Mesothelial cell of epicardium (in vitro differentiated cells): ENCODE measurements around the gene GIMAP4. TPM values are rescaled to one million over a fixed set of nuclear protein-coding genes. Genes with fewer than 3 reads are reported as not detected.

Experiments
- DNase-seq, 2 experiments: peaks; one replicate each; pipeline ENCODE4 v3.0.0; 2021; ENCODE audit warnings: low spot score in 2 of 2; ENCODE audit not compliant: unreplicated experiment in 2 of 2
- H3K27ac Mint-ChIP-seq: 2 replicates; pipeline ENCODE4 v1.8.0; 2021; ENCODE audit warnings: mixed read lengths
- H3K27me3 Mint-ChIP-seq: 2 replicates; pipeline ENCODE4 v1.8.0; 2021; ENCODE audit warnings: low read depth, mixed read lengths
- H3K36me3 Mint-ChIP-seq: 2 replicates; pipeline ENCODE4 v1.8.0; 2021; ENCODE audit warnings: mixed read lengths
- H3K4me1 Mint-ChIP-seq: 2 replicates; pipeline ENCODE4 v1.8.0; 2021; ENCODE audit warnings: mixed read lengths
- H3K4me3 Mint-ChIP-seq: 2 replicates; pipeline ENCODE4 v1.8.0; 2021; ENCODE audit warnings: mild to moderate bottlenecking, moderate library complexity, mixed read lengths
- H3K9me3 Mint-ChIP-seq: 2 replicates; pipeline ENCODE4 v1.8.0; 2021; ENCODE audit warnings: mixed read lengths
- total RNA-seq: library from RNA; stranded (reverse); gene quantifications from 3 replicates; pipeline ENCODE4 v1.2.1, GENCODE V29; 2021
- TF ChIP-seq, protein P1 (sequence below): fragments of 200-600 bp; sonication (generic); IDR thresholded peaks from one replicate; pipeline ENCODE4 v1.5.0; 2021; ENCODE audit warnings: antibody characterized with exemption; ENCODE audit not compliant: unreplicated experiment

The GIMAP4 gene
- total RNA-seq, 1 donor from 2014 or later, result not detected

DNA sequence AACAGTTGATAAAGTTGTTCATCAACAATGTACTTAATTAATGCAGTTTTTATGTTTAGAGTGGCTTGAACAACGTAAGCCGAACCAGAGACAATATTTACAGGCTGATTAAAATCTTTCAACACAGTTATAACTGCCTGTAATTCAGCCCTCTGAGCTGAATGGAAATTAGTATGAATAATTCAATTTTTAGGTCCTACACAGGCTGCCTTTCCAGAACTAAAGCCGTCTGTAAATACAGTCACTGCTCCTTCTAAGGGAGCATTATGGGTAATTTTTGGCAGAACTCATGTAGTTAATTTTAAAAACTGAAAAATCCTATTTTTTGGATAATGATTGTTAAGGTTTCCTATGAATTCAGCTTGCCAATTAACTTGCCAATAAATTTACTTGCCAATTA is 2.6 kb upstream of the GIMAP4 start:
- H3K27me3 Mint-ChIP-seq, result no peaks in the 10 kb centered on the region
- no peak overlapping the region for H3K27ac Mint-ChIP-seq
- H3K36me3 Mint-ChIP-seq, result no peaks in the 10 kb centered on the region
- TF ChIP-seq, protein P1, sequence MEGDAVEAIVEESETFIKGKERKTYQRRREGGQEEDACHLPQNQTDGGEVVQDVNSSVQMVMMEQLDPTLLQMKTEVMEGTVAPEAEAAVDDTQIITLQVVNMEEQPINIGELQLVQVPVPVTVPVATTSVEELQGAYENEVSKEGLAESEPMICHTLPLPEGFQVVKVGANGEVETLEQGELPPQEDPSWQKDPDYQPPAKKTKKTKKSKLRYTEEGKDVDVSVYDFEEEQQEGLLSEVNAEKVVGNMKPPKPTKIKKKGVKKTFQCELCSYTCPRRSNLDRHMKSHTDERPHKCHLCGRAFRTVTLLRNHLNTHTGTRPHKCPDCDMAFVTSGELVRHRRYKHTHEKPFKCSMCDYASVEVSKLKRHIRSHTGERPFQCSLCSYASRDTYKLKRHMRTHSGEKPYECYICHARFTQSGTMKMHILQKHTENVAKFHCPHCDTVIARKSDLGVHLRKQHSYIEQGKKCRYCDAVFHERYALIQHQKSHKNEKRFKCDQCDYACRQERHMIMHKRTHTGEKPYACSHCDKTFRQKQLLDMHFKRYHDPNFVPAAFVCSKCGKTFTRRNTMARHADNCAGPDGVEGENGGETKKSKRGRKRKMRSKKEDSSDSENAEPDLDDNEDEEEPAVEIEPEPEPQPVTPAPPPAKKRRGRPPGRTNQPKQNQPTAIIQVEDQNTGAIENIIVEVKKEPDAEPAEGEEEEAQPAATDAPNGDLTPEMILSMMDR, result no peak
- no peak for DNase-seq
- H3K4me3 Mint-ChIP-seq, result no peak overlapping the region
- no peaks in the 10 kb centered on the region for H3K4me1 Mint-ChIP-seq
- H3K9me3 Mint-ChIP-seq, result peaks cover 38% of the 10 kb centered on the region

DNA sequence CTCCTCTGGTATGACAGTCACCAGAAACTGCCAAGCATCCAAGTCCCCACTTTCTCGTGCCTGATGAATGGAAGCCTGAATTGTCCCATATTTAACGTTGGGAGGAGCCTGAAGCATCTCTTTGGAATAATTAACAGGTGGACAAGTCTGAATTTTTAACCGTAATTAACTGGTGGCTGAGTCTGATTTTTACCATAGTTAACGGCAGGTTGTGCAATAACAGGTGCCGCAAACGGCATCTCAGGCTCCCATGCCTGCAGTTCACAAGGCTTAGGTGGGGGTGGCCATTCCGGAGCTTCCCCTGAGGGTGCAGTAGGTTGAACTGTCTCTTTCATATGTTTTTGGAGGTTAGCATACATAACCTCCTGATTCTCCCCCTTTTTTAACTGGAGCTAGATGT is 2.0 kb upstream of the GIMAP4 start:
- no peak overlapping the region for H3K27ac Mint-ChIP-seq
- DNase-seq, result no peak
- H3K27me3 Mint-ChIP-seq, result no peaks in the 10 kb centered on the region
- no peaks in the 10 kb centered on the region for H3K36me3 Mint-ChIP-seq
- TF ChIP-seq, protein P1, result no peak
- no peak overlapping the region for H3K4me3 Mint-ChIP-seq
- H3K9me3 Mint-ChIP-seq, result peaks cover 34% of the 10 kb centered on the region
- no peaks in the 10 kb centered on the region for H3K4me1 Mint-ChIP-seq

DNA sequence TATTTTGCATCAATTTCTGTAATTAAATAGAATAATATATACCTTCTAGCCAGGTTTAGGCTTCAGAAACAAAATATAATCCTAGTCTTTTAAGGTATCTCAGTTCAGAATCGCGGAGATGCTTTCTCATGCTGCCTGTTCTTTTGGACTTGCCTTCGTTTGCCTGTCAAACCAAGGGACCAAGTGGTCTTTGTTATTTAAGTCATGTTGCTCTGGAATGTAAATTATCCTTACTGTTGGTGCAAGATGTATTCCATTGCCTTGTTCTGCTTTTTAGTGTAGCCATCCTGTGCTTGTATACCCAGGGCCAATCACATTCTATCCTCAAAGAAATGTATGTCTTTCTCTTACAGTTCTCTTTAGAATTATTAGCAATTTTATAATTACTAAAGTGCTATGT is 1.1 kb upstream of the GIMAP4 start:
- no peaks in the 10 kb centered on the region for H3K36me3 Mint-ChIP-seq
- no peaks in the 10 kb centered on the region for H3K4me1 Mint-ChIP-seq
- H3K27ac Mint-ChIP-seq, result no peak overlapping the region
- no peak for DNase-seq
- no peak overlapping the region for H3K4me3 Mint-ChIP-seq
- no peaks in the 10 kb centered on the region for H3K27me3 Mint-ChIP-seq
- TF ChIP-seq, protein P1, result no peak
- peaks cover 26% of the 10 kb centered on the region for H3K9me3 Mint-ChIP-seq

DNA sequence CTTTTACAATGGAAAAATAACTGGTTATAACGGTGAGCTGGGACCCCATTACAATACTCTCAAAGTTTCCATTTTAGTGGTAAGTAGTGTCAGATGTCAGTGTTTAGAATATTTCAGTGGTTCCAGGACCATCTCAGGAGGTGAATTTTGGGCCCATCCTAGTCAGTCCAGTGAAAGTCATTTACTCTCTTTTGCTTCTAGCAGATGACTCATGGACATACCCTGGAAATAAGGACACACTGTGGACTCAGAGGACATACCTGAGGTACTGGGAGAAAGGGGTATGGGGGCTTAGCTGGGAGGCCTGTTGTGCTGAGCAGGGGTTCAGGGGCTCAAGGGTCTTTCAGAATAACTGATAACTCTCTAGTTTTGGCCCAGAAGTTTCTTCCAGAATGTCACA is 618 bp upstream of the GIMAP4 start:
- no peaks in the 10 kb centered on the region for H3K36me3 Mint-ChIP-seq
- H3K9me3 Mint-ChIP-seq, result peaks cover 22% of the 10 kb centered on the region
- no peaks in the 10 kb centered on the region for H3K4me1 Mint-ChIP-seq
- H3K27ac Mint-ChIP-seq, result no peak overlapping the region
- DNase-seq, result no peak
- H3K27me3 Mint-ChIP-seq, result no peaks in the 10 kb centered on the region
- TF ChIP-seq, protein P1, result no peak
- no peak overlapping the region for H3K4me3 Mint-ChIP-seq

DNA sequence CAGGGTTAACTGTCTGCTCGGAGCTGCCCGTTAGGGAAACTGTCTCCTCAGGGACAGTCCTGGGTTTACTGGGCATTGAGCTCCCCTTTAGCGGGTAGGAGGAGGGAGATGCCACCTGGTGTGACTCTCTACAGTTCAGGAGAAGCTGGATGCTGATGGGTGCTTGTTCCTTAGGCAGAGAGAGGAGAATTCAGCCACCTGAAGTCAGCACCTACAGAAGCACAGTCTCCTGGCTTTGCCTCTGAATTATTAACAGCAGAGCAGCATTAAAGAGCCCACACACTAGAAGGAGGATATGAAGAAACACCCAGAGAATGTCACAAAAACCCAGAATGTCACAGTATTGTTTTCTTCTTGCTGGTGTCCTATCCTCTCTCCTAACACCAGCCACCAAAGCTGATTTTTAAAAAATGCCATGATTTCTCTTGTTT is 696 bp downstream of the GIMAP4 start:
- Mint-ChIP-seq H3K4me1 (no peaks in the 10 kb centered on the region), H3K4me3 (no peak overlapping the region), H3K36me3 (no peaks in the 10 kb centered on the region)

More for the DNA sequence above, 696 bp downstream of the GIMAP4 start:
- H3K27ac Mint-ChIP-seq, result no peak overlapping the region
- H3K9me3 Mint-ChIP-seq, result peaks cover 19% of the 10 kb centered on the region
- H3K27me3 Mint-ChIP-seq, result no peaks in the 10 kb centered on the region
- TF ChIP-seq, protein P1, result no peak
- no peak for DNase-seq
